HEK293 (cell line): ENCODE data around the gene SLC44A5.

Experiments
- SP2 ChIP-seq: fragments of 450-650 bp; formaldehyde crosslinking; IDR thresholded peaks from 2 replicates; pipeline ENCODE4 v1.5.1; 2016; ENCODE audit warnings: missing biosample characterization, missing genetic modification characterization
- ZNF621 ChIP-seq: fragments of 450-650 bp; formaldehyde crosslinking; IDR thresholded peaks from 2 replicates; pipeline ENCODE4 v1.5.1; 2017; ENCODE audit warnings: missing biosample characterization, missing genetic modification characterization
- ZNF837 ChIP-seq: fragments of 450-650 bp; formaldehyde crosslinking; IDR thresholded peaks from 2 replicates; pipeline ENCODE4 v1.5.1; 2016; ENCODE audit warnings: missing biosample characterization, missing genetic modification characterization
- TF ChIP-seq, protein P1 (sequence below): fragments of 450-650 bp; formaldehyde crosslinking; IDR thresholded peaks from 2 replicates; pipeline ENCODE4 v1.5.1; 2016; ENCODE audit warnings: missing biosample characterization, missing genetic modification characterization
- TF ChIP-seq, protein P2 (sequence below): fragments of 450-650 bp; formaldehyde crosslinking; IDR thresholded peaks from 2 replicates; pipeline ENCODE4 v1.5.1; 2016; ENCODE audit warnings: missing biosample characterization, missing genetic modification characterization, borderline replicate concordance
- TF ChIP-seq, protein P3 (sequence below): fragments of 450-650 bp; formaldehyde crosslinking; IDR thresholded peaks from 2 replicates; pipeline ENCODE4 v1.5.1; 2016; ENCODE audit warnings: missing biosample characterization, missing genetic modification characterization

DNA sequence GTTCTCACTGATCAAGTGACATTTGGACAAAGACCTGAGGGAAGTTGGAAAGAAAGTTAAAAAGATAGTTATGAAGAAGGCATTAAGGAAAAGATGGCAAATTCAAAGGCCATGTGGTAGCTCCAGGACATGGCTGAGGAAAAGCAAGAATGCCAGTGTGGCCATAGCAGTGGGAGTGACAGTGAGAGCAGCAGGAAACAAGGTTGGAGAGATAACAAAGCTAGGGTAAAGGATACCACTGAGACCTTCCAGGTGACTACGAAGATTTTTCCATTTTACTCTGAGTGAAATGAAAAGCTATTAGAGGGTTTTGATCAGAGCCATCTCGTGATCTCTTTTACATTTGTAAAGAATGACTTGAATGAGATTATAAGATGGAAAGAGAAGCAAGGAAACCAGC, 170.6 kb downstream of the SLC44A5 start:
- TF ChIP-seq ZNF621 (tag by site-specific recombination) (no peak), ZNF837 (no peak), SP2 (tag by site-specific recombination) (no peak)
- TF ChIP-seq, protein P1, sequence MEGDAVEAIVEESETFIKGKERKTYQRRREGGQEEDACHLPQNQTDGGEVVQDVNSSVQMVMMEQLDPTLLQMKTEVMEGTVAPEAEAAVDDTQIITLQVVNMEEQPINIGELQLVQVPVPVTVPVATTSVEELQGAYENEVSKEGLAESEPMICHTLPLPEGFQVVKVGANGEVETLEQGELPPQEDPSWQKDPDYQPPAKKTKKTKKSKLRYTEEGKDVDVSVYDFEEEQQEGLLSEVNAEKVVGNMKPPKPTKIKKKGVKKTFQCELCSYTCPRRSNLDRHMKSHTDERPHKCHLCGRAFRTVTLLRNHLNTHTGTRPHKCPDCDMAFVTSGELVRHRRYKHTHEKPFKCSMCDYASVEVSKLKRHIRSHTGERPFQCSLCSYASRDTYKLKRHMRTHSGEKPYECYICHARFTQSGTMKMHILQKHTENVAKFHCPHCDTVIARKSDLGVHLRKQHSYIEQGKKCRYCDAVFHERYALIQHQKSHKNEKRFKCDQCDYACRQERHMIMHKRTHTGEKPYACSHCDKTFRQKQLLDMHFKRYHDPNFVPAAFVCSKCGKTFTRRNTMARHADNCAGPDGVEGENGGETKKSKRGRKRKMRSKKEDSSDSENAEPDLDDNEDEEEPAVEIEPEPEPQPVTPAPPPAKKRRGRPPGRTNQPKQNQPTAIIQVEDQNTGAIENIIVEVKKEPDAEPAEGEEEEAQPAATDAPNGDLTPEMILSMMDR (tag by site-specific recombination) = no peak
- TF ChIP-seq, protein P2, sequence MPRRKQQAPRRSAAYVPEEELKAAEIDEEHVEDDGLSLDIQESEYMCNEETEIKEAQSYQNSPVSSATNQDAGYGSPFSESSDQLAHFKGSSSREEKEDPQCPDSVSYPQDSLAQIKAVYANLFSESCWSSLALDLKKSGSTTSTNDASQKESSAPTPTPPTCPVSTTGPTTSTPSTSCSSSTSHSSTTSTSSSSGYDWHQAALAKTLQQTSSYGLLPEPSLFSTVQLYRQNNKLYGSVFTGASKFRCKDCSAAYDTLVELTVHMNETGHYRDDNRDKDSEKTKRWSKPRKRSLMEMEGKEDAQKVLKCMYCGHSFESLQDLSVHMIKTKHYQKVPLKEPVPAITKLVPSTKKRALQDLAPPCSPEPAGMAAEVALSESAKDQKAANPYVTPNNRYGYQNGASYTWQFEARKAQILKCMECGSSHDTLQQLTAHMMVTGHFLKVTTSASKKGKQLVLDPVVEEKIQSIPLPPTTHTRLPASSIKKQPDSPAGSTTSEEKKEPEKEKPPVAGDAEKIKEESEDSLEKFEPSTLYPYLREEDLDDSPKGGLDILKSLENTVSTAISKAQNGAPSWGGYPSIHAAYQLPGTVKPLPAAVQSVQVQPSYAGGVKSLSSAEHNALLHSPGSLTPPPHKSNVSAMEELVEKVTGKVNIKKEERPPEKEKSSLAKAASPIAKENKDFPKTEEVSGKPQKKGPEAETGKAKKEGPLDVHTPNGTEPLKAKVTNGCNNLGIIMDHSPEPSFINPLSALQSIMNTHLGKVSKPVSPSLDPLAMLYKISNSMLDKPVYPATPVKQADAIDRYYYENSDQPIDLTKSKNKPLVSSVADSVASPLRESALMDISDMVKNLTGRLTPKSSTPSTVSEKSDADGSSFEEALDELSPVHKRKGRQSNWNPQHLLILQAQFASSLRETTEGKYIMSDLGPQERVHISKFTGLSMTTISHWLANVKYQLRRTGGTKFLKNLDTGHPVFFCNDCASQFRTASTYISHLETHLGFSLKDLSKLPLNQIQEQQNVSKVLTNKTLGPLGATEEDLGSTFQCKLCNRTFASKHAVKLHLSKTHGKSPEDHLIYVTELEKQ (tag by site-specific recombination) = no peak
- TF ChIP-seq, protein P3, sequence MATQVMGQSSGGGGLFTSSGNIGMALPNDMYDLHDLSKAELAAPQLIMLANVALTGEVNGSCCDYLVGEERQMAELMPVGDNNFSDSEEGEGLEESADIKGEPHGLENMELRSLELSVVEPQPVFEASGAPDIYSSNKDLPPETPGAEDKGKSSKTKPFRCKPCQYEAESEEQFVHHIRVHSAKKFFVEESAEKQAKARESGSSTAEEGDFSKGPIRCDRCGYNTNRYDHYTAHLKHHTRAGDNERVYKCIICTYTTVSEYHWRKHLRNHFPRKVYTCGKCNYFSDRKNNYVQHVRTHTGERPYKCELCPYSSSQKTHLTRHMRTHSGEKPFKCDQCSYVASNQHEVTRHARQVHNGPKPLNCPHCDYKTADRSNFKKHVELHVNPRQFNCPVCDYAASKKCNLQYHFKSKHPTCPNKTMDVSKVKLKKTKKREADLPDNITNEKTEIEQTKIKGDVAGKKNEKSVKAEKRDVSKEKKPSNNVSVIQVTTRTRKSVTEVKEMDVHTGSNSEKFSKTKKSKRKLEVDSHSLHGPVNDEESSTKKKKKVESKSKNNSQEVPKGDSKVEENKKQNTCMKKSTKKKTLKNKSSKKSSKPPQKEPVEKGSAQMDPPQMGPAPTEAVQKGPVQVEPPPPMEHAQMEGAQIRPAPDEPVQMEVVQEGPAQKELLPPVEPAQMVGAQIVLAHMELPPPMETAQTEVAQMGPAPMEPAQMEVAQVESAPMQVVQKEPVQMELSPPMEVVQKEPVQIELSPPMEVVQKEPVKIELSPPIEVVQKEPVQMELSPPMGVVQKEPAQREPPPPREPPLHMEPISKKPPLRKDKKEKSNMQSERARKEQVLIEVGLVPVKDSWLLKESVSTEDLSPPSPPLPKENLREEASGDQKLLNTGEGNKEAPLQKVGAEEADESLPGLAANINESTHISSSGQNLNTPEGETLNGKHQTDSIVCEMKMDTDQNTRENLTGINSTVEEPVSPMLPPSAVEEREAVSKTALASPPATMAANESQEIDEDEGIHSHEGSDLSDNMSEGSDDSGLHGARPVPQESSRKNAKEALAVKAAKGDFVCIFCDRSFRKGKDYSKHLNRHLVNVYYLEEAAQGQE (tag by site-specific recombination) = no peak
